H7 (cell line): ENCODE results near the gene ALX4. TPM values are rescaled to one million over a fixed set of nuclear protein-coding genes. Genes with fewer than 3 reads are reported as not detected.

Source experiments
- DNase-seq: peaks from one replicate; pipeline ENCODE4 v3.0.0; 2012
- H3K27me3 ChIP-seq: 2 replicates; pipeline ENCODE4 v1.6.0; 2011; ENCODE audit warnings: mild to moderate bottlenecking, low read length; ENCODE audit not compliant: control insufficient read depth, insufficient read depth
- H3K36me3 ChIP-seq: replicated peaks from 2 replicates; pipeline ENCODE4 v1.5.1; 2011; ENCODE audit warnings: low read length; ENCODE audit not compliant: control insufficient read depth, insufficient read depth
- H3K4me3 ChIP-seq: 2 replicates; pipeline ENCODE4 v1.5.1; 2011; ENCODE audit warnings: low read depth, mild to moderate bottlenecking, control low read depth, low read length, moderate library complexity; ENCODE audit not compliant: insufficient read depth
- total RNA-seq: library from RNA; depleted of rRNA; stranded (reverse); fragments of >200 nt; shearing (Covaris generic); gene quantifications from 2 replicates; pipeline ENCODE4 v1.2.3, GENCODE V29; 2014

The ALX4 gene
- total RNA-seq, 1 experiment from 2014 or later, result not detected

DNA sequence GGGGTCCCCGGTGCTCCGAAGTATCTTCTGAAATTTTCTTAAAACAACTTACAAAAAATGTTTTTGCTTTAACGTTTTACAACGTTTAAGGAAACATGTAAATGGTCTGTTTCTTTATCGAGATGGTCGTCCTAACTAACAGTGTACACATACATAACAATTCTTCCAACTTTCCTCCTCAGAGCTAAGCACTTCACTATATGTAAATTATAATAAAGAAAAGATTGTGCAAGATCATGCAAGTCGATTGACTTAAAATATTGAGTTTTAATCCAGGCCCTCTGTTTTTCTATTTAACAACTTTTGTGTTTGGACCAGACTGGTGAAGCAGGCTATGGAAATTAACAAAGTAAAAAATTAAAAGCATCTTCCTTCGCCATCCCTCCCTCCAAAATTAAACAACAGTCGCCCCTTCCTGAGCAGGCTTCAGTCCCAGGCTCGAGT, 4.9 kb downstream of the ALX4 start:
- H3K27me3 ChIP-seq, result peaks cover 94% of the 10 kb centered on the region
- no peak overlapping the region for H3K4me3 ChIP-seq
- H3K36me3 ChIP-seq, result no peaks in the 10 kb centered on the region
- DNase-seq, result no peak

DNA sequence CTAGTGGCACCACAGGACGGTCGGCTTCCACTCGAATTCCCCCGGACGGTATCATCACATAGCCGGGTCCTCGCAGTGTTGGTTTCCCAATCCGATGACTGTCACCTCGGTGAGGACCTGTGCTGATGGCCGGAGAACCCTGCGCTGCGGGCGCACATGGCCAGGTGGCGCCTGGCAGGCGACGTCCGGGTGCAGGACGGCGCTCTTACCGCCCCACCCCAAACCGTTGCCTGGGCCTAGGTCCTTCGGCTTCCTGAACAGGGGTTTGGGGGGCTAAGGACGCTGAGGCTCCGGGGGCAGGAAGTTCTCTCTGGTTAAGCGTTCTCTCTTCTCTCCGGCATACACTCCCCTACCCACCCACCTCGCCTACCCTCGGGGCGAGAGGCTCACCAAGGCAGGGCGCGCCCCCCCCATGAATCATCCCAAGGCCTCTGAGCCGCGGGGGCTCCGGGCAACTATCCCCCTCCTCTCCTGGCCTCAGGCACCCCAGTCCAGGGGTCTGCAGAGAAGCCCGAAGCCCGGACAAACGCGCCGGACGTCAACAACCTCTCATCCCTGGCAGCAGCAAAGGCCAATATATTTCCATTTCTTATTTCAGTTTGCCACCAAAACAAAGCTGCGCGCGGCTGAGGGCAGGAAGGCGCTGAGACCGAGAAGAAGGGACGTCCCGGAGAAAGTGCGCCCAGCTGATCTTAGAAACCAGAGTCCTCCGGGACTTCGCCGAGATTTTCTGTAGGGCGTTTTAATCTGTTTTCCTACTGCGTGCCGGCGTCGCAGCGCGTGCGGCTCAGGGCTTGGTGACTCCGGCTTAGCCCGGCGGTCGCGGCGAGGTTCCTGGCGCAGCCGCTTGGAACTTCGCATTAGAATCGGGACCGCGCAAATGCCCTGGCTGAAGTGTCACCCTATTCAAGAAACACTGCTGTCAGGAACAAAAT, 5.6 kb downstream of the ALX4 start:
- Histone ChIP-seq H3K36me3 (no peaks in the 10 kb centered on the region), H3K4me3 (no peak overlapping the region; the same call in 1 of the 2 replicates), H3K27me3 (peaks cover 87% of the 10 kb centered on the region)
- DNase-seq, result peak; percentile 81

DNA sequence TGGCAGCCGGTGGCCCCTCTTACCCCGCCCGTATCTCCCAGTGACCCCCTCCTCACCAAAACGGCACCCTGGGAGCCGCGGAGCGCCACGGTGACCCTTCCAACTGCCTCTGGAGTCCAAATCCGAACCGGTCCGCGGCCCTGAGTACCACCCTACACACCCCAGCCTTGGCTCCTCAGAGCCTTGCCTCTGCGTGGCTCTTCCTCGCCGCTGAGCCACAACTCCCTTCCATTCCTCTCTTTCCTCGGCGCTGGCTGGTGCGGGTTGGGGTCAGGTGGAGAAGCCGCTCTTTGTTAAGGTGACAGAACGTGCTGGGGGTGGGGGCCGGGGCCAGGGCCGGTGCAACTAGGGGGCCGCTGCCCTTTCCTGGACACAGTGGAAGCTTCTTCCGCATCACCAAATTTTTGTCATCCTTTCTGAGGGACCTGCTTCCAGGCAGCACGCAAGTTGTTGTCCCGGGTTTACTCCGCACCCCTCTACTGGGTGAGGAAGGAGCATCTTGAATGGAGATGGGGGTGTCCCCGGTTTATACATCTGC, 6.5 kb downstream of the ALX4 start:
- Histone ChIP-seq H3K27me3 (peaks cover 78% of the 10 kb centered on the region), H3K36me3 (no peaks in the 10 kb centered on the region), H3K4me3 (no peak overlapping the region)
- peak; percentile 75 for DNase-seq

DNA sequence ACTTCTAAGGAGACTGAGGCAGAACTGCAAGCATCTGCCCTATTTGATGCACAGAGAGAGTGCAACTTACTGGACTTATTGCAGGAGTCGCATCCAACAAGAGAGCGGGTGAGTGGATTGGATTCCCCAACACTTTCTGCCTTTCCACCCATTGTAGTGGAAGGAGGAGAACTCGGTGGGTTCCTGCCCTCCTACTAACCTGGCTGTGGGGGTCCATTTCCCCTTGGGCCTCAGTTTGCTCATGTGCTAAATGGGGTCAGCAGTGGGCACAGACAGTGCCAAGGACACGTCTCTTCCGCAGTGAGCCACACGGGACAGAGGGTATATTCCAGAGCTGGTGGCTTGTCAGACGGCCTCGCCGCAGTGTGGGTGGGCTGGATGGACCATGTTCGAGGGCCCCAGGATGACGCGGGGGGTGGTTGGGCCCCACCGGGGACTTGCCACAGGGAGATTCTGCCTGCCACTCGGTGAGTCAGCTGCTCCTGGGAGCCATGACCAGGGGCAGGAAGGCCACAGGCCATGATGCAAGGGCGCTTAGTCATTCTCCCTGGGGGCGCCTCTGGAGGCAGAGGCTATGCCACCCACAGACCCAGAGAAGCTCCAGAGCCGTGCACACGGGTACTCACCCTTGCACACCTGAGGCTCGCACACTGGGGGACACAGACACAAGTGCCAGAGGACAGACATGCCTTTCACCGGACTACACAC, 8.2 kb downstream of the ALX4 start:
- no peak overlapping the region for H3K4me3 ChIP-seq
- H3K27me3 ChIP-seq, result peaks cover 60% of the 10 kb centered on the region
- H3K36me3 ChIP-seq, result no peaks in the 10 kb centered on the region
- DNase-seq, result peak; percentile 49

DNA sequence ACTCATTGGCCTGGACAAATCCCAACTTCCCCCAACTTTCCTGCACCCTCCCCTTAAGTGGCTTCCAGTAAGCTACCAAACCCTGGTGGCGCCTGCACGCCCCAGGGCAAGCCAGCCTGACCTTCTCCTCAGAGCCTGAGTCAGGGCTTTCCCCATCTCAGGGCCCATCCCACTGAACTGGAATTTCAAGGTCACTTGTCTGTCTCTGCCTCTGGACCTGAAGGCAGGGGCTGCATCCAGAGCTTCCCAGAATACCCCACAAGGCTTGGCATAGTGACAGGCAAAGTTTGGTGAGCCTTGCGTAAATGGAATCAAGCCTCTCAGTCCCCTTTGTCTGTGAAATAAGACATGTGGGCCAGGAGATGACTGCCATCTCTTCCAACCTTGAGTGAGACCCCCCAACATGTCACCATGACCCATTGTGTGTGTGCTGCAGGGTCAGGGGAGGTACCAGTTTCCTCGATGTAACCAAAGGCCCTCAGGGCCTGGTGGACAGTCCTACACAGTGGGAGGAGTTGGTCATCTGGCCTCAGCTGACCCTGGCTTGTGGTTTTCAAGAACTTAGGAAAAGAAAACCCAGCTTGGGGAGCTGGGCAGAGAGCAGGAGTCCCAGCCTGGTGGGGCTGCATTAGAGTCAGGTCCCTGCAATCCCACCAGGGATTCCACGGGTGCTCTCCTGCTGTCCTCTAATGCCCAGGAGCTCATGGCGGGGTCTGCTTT, 8.9 kb downstream of the ALX4 start:
- Histone ChIP-seq H3K27me3 (peaks cover 53% of the 10 kb centered on the region), H3K4me3 (no peak overlapping the region), H3K36me3 (no peaks in the 10 kb centered on the region)
- DNase-seq, result no peak

DNA sequence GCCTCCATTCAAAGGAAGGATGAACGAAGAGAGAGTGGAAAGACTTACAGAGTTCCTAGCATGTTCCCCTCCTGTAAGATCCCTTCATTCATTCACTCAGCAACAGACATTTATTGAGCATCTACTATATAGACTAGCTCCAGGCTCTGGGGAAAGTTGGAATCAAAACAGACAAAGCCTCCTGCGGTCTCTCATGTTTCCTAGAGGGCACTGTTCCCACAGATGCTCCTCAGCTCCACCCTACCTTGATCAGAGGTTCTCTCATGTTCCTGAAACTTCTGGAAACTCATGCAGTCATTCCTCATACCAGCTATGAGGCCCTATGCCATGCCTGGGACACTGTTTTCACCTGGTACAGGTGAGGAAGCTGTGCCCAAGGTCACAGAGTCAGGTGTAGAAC, 11.1 kb downstream of the ALX4 start:
- H3K4me3 ChIP-seq, result no peak overlapping the region
- DNase-seq, result no peak
- no peaks in the 10 kb centered on the region for H3K36me3 ChIP-seq
- peaks cover 32% of the 10 kb centered on the region for H3K27me3 ChIP-seq

DNA sequence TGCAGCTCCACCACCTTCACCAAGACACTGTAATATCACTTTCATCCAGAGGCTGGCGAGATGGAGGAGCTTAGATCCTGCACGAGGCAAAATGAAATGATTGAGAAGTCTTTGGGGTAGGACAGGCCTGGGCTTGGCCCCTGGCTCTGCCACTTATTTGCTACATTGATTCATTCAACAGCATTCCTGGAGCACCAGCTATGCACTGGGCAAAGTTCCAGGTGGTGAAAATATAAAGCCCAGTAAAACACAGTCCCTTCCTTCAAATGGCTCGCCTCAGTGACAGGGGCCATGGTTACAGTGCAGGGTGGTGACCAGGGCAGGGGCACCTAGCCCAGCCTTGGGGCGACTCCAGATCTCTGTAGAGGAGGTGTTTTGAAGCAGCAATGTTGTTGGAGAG, 19.7 kb downstream of the ALX4 start:
- no peak for DNase-seq
- no peak overlapping the region for H3K4me3 ChIP-seq
- no peaks in the 10 kb centered on the region; the same call in 1 of the 2 replicates for H3K27me3 ChIP-seq
- H3K36me3 ChIP-seq, result no peaks in the 10 kb centered on the region

DNA sequence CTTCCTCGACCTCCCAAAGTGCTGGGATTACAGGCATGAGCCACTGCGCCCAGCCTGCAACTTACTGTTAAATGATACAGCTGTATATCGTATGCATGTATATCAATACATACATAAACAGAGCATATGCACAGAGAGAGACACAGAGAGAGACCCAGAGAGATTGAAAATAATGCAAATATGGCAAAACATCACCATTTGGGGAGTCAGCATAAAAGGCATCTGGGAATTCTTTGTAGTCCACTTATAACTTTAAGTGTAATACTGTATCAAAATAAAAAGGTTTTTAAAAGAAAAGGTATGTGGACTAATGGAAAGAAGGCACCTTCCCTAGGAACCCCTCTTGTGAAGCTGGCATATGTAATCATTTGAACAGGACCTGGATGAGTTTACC, 21.8 kb downstream of the ALX4 start:
- Histone ChIP-seq H3K27me3 (no peaks in the 10 kb centered on the region), H3K4me3 (no peak overlapping the region), H3K36me3 (no peaks in the 10 kb centered on the region)
- DNase-seq, result no peak

DNA sequence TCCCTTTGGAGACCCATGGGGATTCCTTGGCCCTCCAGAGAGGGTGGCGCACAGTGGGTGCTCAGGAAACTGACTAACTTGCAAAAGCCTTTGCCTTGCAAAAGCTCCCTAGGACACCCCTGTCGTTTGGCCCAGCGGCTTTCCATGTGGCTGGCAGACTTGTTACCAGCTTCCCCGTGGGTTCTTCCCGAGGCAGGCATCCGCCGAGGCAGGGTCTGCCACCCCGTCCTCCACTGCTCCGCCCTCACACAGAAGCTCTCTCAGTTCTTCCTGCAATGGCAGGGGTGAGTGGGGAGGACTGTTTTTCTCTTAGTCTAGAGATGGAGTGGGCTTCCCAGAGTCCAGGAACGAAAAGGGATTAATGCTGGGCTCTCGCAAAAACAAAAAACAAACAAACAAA, 23.0 kb downstream of the ALX4 start:
- DNase-seq, result no peak

DNA sequence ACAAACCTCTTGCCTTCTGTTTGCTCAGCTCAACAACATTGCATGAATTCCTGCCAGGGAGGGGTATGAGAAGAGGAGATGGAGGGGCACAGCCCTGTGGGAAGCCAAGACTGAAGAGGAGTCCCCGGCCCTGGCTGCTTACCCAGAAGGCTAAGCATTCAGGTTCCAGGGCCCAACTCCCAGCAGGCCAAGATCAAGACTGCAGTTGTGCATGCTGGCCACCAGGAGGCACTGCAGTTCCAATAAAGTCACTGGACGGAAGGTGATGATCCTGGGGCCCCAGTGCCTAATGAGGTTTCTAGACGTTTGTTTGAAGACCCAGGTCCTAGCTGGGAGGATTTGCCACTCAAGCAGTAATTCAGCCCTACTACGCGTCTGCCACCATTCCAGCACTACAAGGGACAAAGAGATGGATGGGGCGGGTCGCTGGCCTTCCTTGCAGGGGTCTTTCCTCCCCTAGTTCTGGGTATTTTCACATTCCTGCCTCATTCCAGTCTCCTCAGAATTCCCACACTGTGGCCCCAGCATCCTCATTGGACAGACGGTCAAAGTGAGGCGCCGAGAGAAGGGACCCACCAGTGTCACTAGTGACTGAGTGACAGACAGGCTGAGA, 23.6 kb downstream of the ALX4 start:
- peak; percentile 94 for DNase-seq
- Histone ChIP-seq H3K36me3 (no peaks in the 10 kb centered on the region), H3K27me3 (no peaks in the 10 kb centered on the region), H3K4me3 (no peak overlapping the region)

More for the DNA sequence above, 23.0 kb downstream of the ALX4 start:
- H3K36me3 ChIP-seq, result no peaks in the 10 kb centered on the region
- H3K27me3 ChIP-seq, result no peaks in the 10 kb centered on the region
- H3K4me3 ChIP-seq, result no peak overlapping the region

DNA sequence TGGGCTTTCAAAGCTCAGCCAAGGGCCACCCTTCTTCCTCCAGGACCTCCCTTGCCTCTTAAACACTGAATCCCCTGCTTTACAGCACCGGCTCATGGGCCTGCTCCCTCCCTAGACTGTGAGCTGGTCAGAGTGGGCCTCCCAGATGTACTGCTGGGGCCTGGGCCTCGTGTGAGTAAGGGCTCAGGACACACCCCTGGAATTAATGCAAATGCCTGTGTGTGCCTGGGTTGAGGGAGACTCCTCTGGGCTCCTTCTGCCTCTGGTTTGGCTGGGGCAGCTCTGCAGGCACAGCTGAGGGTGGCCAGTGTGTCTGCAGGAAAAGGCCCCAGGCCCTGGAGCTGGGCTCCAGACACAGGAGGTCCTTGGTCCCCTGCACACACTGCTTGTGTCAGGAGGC, 24.2 kb downstream of the ALX4 start:
- no peaks in the 10 kb centered on the region for H3K36me3 ChIP-seq
- no peak for DNase-seq
- no peaks in the 10 kb centered on the region for H3K27me3 ChIP-seq
- no peak overlapping the region for H3K4me3 ChIP-seq

DNA sequence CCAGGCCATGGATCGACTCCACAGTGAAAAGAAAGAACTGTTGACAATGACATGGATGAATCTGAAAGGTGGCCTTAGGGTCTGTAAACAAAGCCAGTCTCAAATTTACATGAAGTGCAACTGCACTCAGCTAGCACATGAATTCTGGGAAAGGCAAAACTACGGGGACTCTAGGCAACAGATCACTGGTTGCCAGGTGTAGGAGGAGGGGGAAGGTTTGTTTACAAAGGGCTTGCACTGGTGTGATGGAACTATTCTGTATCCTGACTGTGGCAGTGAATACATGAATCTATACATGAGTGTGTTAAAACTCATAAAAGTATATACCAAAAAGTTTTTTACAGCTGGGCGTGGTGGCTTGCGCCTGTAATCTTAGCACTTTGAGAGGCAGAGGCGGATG, 27.3 kb downstream of the ALX4 start:
- no peak for DNase-seq
- Histone ChIP-seq H3K36me3 (no peaks in the 10 kb centered on the region), H3K4me3 (no peak overlapping the region), H3K27me3 (no peaks in the 10 kb centered on the region)

DNA sequence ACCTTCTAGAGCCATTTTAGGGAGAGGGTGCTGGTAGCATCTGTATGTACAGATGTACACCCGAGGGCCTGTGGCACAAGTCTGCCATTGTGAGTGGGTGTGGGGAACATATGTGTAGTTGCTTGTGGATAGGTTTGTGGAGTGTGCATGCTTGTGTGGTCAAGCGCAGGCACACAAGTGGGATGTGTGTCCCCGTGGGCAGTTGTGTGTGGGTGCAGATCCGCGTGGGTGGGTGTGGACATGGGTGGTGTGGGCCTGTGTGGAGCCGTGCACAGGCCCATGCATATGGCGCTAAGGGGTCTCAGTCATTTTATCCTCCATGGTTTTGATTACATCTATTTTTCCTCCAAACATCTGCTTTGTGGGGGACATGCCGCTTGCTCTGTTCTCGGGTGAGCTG, 28.8 kb downstream of the ALX4 start:
- no peak for DNase-seq
- no peaks in the 10 kb centered on the region for H3K36me3 ChIP-seq
- H3K4me3 ChIP-seq, result no peak overlapping the region
- H3K27me3 ChIP-seq, result no peaks in the 10 kb centered on the region

DNA sequence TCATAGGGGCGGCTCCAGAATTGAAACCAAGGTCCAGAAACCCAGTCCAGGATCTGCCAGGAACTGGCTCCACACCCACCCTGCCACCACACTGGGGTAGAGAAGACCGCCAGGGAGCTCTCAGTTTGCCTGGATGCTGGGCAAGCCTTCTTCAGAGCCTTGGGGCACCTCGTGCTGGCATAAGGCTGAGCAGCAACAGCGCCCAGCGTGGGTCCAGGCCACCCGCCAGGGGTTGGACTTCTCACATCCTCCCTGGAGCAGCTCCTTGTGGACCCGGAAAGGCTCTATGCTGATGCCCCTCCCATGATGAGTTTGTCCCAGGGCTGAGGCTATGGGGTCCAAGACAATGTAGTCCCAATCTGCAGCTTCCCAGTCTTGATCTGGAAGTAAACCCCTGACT, 29.7 kb downstream of the ALX4 start:
- no peaks in the 10 kb centered on the region for H3K36me3 ChIP-seq
- no peak overlapping the region for H3K4me3 ChIP-seq
- H3K27me3 ChIP-seq, result no peaks in the 10 kb centered on the region
- DNase-seq, result peak; percentile 19
